GM18508 (cell line): ENCODE data around the gene CD14.
A peak's percentile ranks its signal among the peaks of the same experiment; 100 is the strongest.
"Not testable (repeated sequence)": the region's sequence is repeated elsewhere in the genome, so short reads cannot be mapped to it uniquely, and the experiment has no call there.

Experiments used
- ATAC-seq: cut with Tn5 transposase; IDR thresholded peaks from one replicate; pipeline ENCODE4 v1.9.1; 2021; ENCODE audit warnings: moderate number of reproducible peaks; ENCODE audit not compliant: insufficient read depth, unreplicated experiment

Gene CD14

DNA sequence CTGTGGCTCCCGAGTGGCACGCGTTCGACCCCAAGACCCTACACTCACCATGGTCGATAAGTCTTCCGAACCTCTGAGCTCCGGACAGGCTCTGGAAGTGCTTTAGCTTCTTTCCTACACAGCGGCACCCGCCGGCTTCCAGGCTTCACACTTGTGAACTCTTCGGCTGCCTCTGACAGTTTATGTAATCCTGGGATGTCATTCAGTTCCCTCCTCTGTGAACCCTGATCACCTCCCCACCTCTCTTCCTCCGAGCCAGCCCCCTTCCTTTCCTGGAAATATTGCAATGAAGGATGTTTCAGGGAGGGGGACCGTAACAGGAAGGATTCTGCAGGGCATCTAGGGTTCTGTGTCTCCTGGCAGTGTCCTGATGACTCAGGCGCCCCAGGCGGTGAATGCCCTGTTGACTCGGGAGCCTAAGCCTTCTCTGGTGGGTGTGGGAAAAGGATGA is at the start of gene CD14:
CD14 (minus strand) TSS at position 155 of the 451 bp plus-strand sequence; CDS start at position 51, 104 bp downstream.
- no peak for ATAC-seq

DNA sequence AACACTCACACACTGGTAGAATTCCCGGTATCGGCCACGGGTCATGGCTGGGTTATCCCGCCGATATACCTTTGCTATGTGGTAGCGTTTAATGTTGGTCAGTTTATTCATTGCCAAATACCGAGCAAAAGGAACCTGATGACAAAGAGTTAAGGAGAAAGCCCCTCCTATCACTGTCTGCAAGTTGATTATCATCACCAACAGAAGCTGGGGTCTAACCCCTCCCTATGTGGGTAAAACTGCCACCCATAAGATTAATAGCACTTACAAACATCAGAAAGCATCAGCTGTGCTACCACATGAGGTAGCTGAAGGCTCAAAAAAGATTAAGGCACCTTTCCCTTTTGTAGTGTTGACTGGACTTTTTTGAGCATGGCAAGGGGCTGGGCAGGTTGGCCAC is 46.0 kb upstream of the CD14 start:
- no peak for ATAC-seq

DNA sequence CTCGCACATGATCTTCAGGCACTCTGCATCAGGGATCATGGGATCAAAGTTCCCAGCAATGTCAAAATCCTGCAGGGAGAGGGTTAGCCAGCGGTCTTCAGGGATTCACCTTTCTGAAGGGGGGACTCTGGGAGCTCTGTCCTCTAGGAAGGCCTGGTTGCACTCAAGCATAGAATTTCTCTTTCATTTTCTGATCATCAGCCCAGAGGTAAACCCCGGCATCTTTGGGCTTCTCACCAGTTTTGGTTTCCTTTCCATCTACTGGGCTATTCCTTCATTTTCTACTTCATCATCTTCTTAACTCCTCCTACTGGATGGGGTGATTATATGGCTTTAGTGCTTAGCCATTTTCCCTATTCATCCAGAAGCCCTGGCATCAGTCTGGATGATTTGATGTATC is 45.0 kb upstream of the CD14 start:
- no peak for ATAC-seq

DNA sequence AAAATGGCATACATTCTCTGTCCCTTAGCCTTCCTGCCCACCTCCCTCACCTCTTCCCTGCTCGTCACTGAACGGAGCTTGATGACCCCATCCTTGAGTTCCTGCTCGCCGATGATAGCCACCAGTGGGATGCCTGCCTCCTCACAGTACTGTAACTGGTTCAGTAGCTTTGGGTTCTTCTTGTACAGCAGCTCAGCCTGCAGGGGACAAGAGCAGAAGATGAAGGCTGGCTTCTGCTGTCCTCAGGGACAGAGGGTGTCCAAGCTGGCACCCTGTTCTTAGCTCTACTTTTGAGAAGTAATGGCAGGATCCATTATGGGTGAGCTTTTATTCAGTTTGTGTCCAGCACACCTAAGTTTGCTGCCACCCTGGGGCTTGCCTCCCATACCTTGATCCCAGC is 41.7 kb upstream of the CD14 start:
- ATAC-seq: no peak

DNA sequence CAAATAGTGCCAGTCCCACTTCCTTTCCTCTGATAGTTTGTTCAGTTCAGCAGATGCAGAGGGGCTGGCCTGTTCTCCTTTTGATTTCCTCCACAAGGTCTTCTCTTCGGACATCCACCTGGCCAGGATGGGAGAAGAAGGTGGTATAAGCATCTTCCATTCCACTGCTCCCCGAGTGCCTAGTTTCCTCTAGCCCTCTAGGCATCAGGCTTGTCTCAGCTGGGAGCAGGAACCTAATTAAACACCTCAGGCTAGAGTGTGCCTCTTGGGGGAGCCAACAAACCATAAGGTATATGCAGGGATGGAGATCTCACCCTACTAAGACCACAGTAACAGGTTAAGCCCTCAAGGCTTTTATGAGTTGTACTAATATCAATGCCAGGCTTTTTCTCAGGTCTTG is 41.2 kb upstream of the CD14 start:
- no peak for ATAC-seq

DNA sequence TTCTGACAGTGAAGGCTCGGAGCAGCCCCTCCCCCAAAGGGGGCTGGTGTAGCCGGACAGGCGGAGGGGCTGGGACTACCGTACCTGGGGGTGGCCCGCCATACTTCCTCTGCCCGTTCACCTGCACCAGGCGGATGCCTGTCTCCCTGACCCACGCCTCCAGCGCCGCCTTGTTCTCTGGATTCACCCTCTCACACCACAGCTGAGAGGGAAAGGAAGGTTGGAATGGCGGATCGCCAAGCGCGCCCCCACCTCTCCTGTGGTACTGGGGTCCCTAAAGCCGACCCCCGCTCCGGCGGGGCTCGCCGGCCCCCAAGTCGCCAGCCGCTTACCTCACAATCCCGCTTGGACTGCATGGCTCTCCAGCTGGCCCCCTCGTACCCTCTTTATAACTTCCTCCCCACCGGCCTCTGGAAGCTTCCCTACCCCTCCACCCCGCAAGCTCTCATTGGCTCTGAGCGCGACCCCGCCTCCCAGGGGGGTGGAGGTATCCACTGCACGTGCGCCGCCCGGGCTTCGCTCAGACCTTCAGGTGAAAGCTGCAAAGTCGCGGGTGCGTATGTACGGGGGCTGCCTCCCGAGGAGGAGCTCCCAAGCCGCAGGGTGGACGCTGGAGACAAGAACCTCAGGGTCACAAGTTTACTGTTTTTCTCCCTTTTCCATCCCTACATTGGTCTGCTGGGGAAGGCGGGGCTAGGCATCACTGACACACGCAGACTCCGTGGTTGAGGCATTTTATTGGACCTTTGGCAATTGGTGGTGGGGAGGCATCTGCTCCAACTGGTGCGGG is 40.4 kb upstream of the CD14 start, which contains the start of gene DND1:
DND1 (minus strand) TSS at position 390 of the 790 bp plus-strand sequence; CDS start at position 356, 34 bp downstream.
- ATAC-seq: no peak

DNA sequence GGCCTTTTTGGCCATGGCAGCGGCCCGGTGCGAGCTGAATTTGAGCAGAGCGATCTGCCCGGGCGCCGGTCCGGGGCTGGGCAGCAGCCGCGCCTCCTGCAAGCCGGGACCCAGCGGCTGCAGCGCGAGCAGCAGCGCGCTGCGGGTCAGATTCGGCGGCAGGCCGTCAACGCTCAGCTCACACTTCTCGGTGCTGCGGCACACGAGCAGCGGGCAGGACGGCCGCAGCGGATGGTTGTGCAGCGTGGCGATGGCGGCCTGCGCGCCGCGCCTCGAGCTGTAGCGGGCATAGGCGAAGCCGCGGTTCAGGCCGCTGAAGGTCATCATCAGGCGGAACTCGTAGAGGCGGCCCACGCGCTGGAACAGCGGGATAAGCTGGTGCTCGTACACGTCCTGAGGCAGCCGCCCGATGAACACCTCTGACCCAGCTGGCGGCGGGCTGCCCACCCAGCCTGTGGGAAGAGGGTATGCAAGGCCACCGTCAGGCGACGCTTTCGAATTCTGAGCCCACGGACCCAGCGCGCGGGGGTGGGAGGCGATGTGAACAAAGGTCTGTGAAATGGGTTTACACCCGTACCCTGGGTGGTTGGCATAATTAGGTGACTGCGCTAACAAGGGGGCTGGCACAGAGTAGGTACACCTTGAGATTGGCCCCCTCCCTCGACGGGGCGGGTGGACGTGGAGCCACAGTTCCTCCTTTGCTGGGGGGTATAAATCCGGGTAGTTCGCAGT is 39.6 kb upstream of the CD14 start:
- no peak for ATAC-seq

DNA sequence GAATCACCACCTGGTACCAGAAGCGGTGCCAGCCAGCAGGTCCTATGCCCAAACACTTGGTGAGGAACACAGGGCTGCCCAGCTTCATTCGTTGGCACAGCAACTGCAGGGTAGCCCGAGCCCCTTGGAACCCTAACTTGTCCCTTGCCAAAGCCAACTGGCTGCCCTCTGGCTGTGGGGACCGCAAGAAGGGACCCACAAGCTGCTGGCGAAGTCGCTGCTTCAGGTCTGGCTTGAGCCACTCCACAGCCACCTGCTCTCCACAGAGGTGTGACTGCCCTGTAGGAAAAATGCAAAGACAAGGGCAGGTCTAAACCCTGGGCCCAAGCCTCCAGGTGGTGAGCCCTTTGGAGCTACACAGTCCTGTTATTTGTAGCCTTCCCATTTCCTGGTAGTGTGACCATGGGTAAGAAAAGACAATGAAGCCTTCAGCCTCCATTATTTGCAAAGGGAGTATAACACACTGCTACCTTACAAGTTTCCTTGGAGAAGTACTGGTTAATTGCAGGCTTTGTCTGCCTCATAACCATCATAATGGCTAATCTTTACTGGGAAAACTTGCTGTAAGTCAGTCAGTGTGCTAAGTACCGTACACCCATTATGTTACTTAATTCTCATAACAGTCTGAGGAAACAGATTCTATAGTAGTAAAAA is 38.6 kb upstream of the CD14 start:
- ATAC-seq: no peak

DNA sequence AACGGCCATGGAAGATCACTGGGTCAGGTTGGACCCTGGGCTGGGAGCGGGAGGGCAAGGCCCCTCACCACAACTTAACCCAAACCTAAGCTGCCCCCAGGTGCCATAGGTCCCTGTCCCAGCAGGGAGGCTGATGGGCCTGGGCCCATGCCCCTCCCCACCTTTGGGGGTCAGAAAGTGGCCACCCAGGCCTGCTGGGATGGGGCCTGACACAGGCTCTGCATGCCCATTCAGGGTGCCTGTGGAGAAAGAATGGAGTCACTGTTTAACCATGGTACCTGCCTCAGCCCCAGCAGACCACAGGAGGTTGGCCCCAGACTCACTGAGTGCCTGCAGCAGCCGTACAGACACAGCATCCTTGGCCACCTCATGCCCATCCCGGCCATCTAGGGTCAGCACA is 38.1 kb upstream of the CD14 start:
- ATAC-seq: not testable (repeated sequence)

DNA sequence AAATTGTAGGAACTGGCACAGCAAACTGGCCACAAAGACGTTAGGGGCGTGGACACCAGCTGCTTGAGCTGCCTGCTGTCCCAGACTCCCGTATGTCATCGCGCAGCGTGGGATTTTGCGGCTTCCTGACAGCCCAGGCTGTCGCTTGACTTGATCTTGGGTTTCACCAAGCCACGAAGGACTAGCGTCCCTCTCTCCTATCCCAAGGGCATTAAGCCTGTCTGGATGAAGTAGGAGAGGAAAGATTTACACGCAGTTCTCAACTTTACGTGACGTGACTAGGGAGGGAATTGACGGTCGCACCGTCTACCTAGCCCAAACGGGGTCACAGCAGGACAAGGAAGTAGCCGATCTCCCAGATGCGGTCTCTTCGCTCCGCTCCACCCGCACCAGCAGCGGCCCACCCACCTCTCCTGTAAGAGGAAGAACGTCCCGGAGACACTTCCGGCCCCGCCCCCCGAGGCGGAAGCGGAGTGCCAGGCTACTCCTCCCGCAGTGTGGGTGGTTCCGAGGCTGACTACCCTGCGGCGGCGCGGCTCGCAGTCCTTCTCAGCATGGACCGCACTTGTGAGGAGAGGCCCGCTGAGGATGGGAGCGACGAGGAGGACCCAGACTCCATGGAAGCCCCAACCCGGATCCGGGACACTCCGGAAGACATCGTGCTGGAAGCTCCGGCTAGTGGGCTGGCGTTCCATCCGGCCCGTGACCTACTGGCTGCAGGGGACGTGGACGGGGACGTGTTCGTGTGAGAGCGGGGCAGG is 31.6 kb upstream of the CD14 start, which contains the start of gene WDR55:
WDR55 (plus strand) TSS at position 546 of the 761 bp plus-strand sequence; CDS start at position 555, 9 bp downstream.
- ATAC-seq: peak; percentile 95

DNA sequence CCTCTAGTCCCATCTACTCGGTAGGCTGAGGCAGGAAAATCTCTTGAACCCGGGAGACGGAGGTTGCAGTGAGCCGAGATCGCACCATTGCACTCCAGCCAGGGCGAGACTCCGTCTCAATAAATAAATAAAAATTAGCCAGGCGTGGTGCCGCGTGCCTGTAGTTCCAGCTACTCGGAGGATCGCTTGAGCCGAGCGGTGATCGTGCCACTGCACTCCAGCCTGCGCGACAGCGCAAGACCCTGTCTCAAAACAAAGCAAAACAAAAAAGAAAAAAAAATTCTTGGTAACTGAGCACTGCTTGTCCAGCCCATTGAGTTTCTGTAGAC is 31.0 kb upstream of the CD14 start:
- no peak for ATAC-seq

DNA sequence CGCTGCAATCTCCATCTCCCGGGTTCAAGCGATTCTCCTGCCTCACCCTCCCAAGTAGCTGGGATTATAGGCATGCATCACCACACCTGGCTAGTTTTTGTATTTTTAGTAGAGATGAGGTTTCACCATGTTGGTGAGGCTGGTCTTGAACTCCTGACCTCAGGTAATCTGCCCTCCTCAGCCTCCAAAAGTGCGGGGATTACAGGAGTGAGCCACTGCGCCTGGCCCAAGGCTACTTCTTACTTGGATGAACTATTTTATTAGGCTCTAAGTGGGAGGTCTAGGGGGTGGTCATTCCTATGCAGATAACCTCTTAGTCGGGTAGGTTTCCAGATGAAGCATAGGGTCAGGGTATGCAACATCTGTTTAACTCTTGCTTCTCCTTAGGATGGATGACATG is 27.4 kb upstream of the CD14 start:
- ATAC-seq: not testable (repeated sequence)

DNA sequence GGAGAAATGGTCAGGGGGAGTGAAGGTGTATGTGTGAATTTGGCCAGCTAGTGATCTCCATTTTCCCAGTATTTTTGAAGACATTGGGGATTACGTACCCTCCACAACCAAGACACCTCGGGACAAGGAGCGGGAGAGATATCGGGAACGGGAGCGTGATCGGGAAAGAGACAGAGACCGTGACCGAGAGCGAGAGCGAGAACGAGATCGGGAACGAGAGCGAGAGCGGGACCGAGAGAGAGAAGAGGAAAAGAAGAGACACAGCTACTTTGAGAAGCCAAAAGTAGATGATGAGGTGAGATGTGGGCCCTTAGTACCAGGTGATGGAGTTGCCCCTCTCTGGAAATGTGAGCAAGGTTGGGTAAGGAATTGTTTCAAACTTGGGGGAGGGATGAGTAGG is 25.9 kb upstream of the CD14 start:
- no peak for ATAC-seq

DNA sequence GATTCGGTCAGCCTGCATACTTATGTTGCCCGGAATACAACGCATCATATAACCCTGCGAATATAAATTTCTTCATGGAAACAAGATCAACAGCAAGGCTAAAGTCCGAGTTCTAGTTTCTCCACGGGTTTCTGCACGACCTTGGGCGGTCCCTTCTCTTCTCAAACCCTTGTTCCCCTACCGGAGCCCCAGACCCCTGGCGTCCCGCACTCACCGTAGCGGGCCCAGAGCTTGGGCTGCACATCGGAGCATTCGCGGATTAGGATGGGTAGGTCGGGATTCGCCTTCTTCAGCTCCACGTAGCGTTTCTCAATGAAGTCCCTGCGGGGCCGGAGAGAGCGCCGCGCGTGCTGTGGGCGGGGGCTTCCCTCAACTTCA is 14.1 kb upstream of the CD14 start:
- ATAC-seq: peak; percentile 18

DNA sequence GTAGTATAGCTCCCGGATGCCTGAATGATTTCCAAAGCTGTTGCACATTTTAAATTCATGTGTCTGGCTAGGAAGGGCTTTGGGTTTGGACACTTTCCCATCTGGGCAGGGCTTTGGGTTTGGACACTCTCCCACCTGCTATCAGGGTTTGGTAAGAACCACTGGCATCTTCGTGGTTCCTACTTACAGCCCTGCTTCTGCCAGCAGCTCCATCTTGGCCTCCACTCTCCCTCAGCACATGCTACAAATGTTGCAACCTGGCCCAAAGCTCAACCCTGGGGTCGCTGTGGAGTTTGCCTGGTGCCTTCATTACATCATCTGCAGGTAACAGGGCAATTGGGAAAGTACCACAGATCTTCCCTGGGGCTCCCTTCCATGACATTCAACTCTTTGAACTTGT is 9.7 kb upstream of the CD14 start:
- ATAC-seq: no peak

DNA sequence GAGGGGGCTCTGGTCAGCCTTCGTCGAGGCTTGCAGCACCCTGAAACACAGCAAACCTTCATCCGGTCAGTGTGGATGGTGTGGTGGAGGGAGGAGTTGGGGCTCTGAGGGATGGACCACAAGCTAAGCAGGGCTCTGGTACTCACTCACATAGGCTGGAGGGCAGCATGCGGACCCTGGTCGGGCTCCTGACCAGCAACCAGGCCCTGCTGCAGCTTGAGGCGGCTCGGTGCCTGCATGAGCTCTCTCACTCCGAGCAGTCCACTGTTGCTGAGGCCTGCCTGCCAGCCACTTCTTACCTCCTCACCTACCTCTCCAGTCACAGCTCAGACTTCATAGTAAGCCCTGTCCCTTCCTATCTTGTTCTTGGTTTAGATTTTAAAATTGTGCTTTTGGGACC is 8.7 kb upstream of the CD14 start:
- ATAC-seq: no peak

DNA sequence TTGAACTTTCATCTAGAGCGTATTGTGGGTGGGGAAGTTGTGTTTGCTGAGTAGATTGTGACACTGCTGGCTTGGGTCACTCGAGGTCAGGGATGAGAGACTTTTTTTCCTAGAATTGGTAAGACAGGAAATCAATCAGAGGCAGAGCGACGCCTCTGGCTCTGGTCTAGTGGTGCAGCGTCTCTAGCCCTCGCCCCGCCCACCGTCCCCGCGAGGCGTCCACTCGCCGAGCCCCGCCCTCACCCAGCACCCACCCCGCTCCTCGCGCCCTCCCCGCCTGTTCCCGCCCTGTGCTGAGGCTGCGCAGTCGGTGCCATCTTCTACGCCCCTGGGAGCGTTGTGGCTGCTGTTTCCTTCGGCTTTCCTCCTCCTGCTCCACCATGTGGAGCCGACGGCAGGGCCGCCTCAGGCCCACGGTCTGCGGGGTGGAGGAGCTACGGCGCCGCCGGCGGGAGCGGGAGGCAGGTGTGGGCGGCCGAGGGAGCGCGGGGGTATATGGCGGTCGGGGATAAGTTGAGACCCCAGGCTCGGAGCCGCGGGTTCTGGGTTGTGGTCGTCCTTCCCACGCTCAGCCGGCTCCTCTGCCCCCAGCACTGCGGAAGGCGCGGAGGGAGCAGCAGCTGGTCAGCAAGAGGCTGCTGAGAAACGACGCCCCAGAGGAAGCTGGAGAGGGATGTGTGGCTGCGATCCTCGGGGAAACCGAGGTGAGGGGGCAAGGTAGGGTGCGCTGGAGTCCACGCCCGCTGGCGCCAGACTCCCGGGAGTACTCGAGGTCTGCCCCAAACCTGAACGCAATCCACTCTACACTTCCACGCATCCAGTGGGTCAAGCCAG is 6.4 kb upstream of the CD14 start, which contains the start of gene TMCO6:
TMCO6 (plus strand) TSS at position 304 of the 834 bp plus-strand sequence; CDS start at position 381, 77 bp downstream.
- peak; percentile 72 for ATAC-seq

DNA sequence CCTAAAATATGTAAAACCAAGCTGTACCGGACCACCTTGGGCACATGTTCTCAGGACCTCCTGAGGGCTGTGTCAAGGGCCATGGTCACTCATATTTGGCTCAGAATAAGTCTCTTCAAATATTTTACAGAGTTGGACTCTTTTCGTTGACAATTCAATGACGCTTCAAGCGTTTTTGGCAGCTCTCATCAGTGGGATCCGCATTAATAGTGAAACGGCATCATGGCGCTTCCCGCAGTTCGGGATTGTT is 5.8 kb upstream of the CD14 start:
- not testable (repeated sequence) for ATAC-seq

DNA sequence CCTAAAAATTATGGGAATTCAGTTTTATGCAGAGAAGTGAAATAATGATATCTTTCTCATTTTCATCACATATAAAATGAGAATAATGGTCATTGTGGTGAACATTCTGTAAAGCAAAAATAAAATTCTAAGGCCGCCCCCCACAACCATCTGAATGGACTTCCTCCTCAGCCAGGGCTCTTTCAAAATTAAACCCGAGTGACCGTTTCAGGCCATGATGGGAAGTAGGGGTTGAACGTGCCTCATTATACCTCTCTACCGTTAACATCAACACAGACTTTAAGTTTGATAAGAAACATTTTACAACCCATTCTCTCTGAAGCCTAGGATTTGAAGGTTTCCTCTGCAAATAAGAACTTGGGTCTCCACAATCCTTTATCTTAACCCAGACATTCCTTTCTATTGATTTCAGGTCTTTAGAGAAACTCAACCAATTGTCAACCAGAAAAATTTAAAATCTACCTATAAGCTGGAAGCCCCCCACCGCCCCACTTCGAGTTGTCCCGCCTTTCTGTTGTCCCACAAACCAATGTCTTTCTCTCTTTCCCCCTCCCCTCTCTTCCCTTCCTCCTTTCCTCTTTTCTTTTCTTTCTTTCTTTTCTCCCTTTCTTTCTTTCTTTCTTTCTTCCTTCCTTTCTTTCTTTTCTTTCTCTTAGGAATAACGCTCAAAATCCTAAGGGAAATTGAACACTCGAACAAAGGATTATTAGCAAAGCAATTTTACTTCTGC is 4.6 kb upstream of the CD14 start:
- no peak for ATAC-seq
